IMR-90 (cell line): ENCODE data around the gene AMBP. TPM values are rescaled to one million over a fixed set of nuclear protein-coding genes. Genes with fewer than 3 reads are reported as not detected.

ENCODE experiments used
- ATAC-seq: fragments of 200-7000 bp; cut with Tn5 transposase; 2 replicates; pipeline ENCODE4 v1.9.1; 2020; ENCODE audit warnings: low read depth, mild to moderate bottlenecking, moderate library complexity
- BruUV-seq: library from RNA; stranded (reverse); fragments of 400-500 nt; replicated peaks from 2 replicates; lab custom pipeline; 2021; lab: Mats Ljungman, UMichigan
- CTCF ChIA-PET: fragments of 300-600 bp; formaldehyde crosslinking; extraction: SDS; loops from one replicate; lab custom pipeline; 2021; ENCODE audit warnings: antibody characterized with exemption; lab: Yijun Ruan, JAX
- POLR2A ChIA-PET: fragments of 300-600 bp; sonication (Branson Sonifier 250); formaldehyde crosslinking; loops from one replicate; lab custom pipeline; 2022; ENCODE audit warnings: antibody characterized with exemption; ENCODE audit not compliant: unreplicated experiment; lab: Charles Lee
- DNase-seq: peaks from one replicate; pipeline ENCODE4 v3.0.0; 2013
- H2AFZ ChIP-seq: replicated peaks from 2 replicates; pipeline ENCODE3; 2013; ENCODE audit warnings: low read length, mild to moderate bottlenecking; ENCODE audit not compliant: poor library complexity
- H2AK5ac ChIP-seq: 2 replicates; pipeline ENCODE4 v1.6.1; 2013; ENCODE audit warnings: low read depth, low read length, inconsistent platforms
- H2AK9ac ChIP-seq: replicated peaks from 2 replicates; pipeline ENCODE3; 2013; ENCODE audit warnings: mild to moderate bottlenecking, low read depth, low read length, moderate library complexity; ENCODE audit not compliant: poor library complexity
- H2BK120ac ChIP-seq: 2 replicates; pipeline ENCODE4 v1.6.1; 2013; ENCODE audit warnings: low read depth, low read length, inconsistent platforms
- H2BK15ac ChIP-seq: 3 replicates; pipeline ENCODE4 v1.6.1; 2013; ENCODE audit warnings: low read depth, low read length, inconsistent platforms
- H2BK20ac ChIP-seq: 2 replicates; pipeline ENCODE4 v1.6.1; 2013; ENCODE audit warnings: low read depth, mild to moderate bottlenecking, inconsistent platforms, low read length, moderate library complexity
- H2BK5ac ChIP-seq: 2 replicates; pipeline ENCODE4 v1.6.1; 2013; ENCODE audit warnings: mild to moderate bottlenecking, low read depth, low read length, inconsistent platforms; ENCODE audit not compliant: poor library complexity, severe bottlenecking
- H3K14ac ChIP-seq: replicated peaks from 2 replicates; pipeline ENCODE4 v1.6.1; 2013; ENCODE audit warnings: low read depth, low read length, inconsistent platforms
- H3K18ac ChIP-seq: 2 replicates; pipeline ENCODE4 v1.6.1; 2013; ENCODE audit warnings: low read depth, low read length, control low read depth
- H3K23ac ChIP-seq: 2 replicates; pipeline ENCODE4 v1.6.1; 2013; ENCODE audit warnings: low read depth, low read length, inconsistent platforms
- H3K27ac ChIP-seq: 2 replicates; pipeline ENCODE4 v1.5.1; 2013; ENCODE audit warnings: mild to moderate bottlenecking, control low read depth, low read length; ENCODE audit not compliant: insufficient read depth
- H3K27me3 ChIP-seq: 2 replicates; pipeline ENCODE4 v1.6.1; 2013; ENCODE audit warnings: low read length; ENCODE audit not compliant: control insufficient read depth, insufficient read depth
- H3K36me3 ChIP-seq: 2 replicates; pipeline ENCODE4 v1.6.1; 2013; ENCODE audit warnings: low read length, mixed read lengths; ENCODE audit not compliant: control insufficient read depth, insufficient read depth
- H3K4ac ChIP-seq: 2 replicates; pipeline ENCODE4 v1.6.1; 2013; ENCODE audit warnings: low read depth, low read length, inconsistent platforms
- H3K4me1 ChIP-seq: 2 replicates; pipeline ENCODE4 v1.6.1; 2013; ENCODE audit warnings: low read length, mixed read lengths; ENCODE audit not compliant: control insufficient read depth, insufficient read depth
- H3K4me2 ChIP-seq: 2 replicates; pipeline ENCODE4 v1.6.1; 2013; ENCODE audit warnings: low read depth, mild to moderate bottlenecking, control low read depth, low read length, moderate library complexity
- H3K4me3 ChIP-seq: 2 replicates; pipeline ENCODE4 v1.5.1; 2013; ENCODE audit warnings: low read depth, mild to moderate bottlenecking, control low read depth, low read length, moderate library complexity; ENCODE audit not compliant: insufficient read depth
- H3K56ac ChIP-seq: 2 replicates; pipeline ENCODE4 v1.6.1; 2013; ENCODE audit warnings: low read length, inconsistent platforms; ENCODE audit not compliant: insufficient read depth; ENCODE audit errors: extremely low read depth
- H3K79me1 ChIP-seq, 2 experiments: 2 replicates each; pipeline ENCODE4 v1.6.1; 2013; ENCODE audit warnings: low read length in 2 of 2, inconsistent platforms in 1 of 2, low read depth in 1 of 2
- H3K9ac ChIP-seq: 2 replicates; pipeline ENCODE4 v1.6.1; 2013; ENCODE audit warnings: low read depth, low read length, control low read depth
- H3K9me1 ChIP-seq: 2 replicates; pipeline ENCODE4 v1.6.1; 2013; ENCODE audit warnings: low read length, inconsistent platforms; ENCODE audit not compliant: insufficient read depth
- H3K9me3 ChIP-seq: 2 replicates; pipeline ENCODE4 v1.6.1; 2013; ENCODE audit warnings: low read length; ENCODE audit not compliant: control insufficient read depth, insufficient read depth
- H4K20me1 ChIP-seq: 2 replicates; pipeline ENCODE4 v1.6.1; 2013; ENCODE audit warnings: low read length, inconsistent platforms; ENCODE audit not compliant: insufficient read depth
- H4K5ac ChIP-seq: 2 replicates; pipeline ENCODE4 v1.6.1; 2013; ENCODE audit warnings: mild to moderate bottlenecking, low read depth, low read length, control low read depth
- H4K8ac ChIP-seq, 2 experiments: 2 replicates each; pipeline ENCODE4 v1.6.1; 2013; ENCODE audit warnings: low read depth in 2 of 2, low read length in 2 of 2, control low read depth in 1 of 2, inconsistent platforms in 1 of 2
- H4K91ac ChIP-seq: 2 replicates; pipeline ENCODE4 v1.6.1; 2013; ENCODE audit warnings: low read depth, low read length, inconsistent platforms; ENCODE audit not compliant: insufficient read depth
- BHLHE40 ChIP-seq: fragments of 150-350 bp; IDR thresholded peaks from 2 replicates; pipeline ENCODE4 v1.6.1; 2016; ENCODE audit warnings: mild to moderate bottlenecking, low read depth, low read length
- CEBPB ChIP-seq: IDR thresholded peaks from 2 replicates; pipeline ENCODE4 v1.6.1; 2012; ENCODE audit warnings: low read depth, low read length, improper control_type of control experiment
- FOS ChIP-seq: fragments of 150-350 bp; IDR thresholded peaks from 2 replicates; pipeline ENCODE4 v1.6.1; 2016; ENCODE audit warnings: low read depth, low read length
- MXI1 ChIP-seq: IDR thresholded peaks from 2 replicates; pipeline ENCODE4 v1.6.1; 2012; ENCODE audit warnings: low read depth, mild to moderate bottlenecking, low read length, moderate library complexity, borderline replicate concordance
- NFE2L2 ChIP-seq: fragments of 150-350 bp; IDR thresholded peaks from 2 replicates; pipeline ENCODE4 v1.6.1; 2016; ENCODE audit warnings: low read depth, mild to moderate bottlenecking, low read length
- RAD21 ChIP-seq: IDR thresholded peaks from 2 replicates; pipeline ENCODE4 v1.6.1; 2012; ENCODE audit warnings: low read length, improper control_type of control experiment
- RCOR1 ChIP-seq: IDR thresholded peaks from 2 replicates; pipeline ENCODE4 v1.6.1; 2012; ENCODE audit warnings: mild to moderate bottlenecking, low read length, improper control_type of control experiment; ENCODE audit not compliant: insufficient replicate concordance
- RFX5 ChIP-seq: IDR thresholded peaks from 2 replicates; pipeline ENCODE4 v1.8.0; 2012; ENCODE audit warnings: low read depth, mild to moderate bottlenecking, low read length, moderate library complexity
- WGBS, 2 experiments: methylation state at CpG; one replicate each; pipeline versions ENCODE4 v1.1.5 to v1.1.7; 2013; ENCODE audit warnings: missing lambda C conversion rate in 2 of 2; ENCODE audit not compliant: insufficient read length in 1 of 2; ENCODE audit errors: extremely low coverage in 2 of 2; 5-methylcytosine and 5-hydroxymethylcytosine counted together
- dilution Hi-C: fragments of 300-500 bp; cut with HindIII; formaldehyde crosslinking; loops from one replicate; pipeline ENCODE4 v1.14.3; 2018; ENCODE audit warnings: low sequenced_read_pairs; ENCODE audit not compliant: unreplicated experiment
- in situ Hi-C: fragments of 300-500 bp; cut with MboI; formaldehyde crosslinking; loops from 3 replicates; pipeline ENCODE4 v1.14.3; 2019; ENCODE audit warnings: low sequenced_read_pairs, inconsistent platforms, mixed read lengths
- intact Hi-C: fragments of 100-400 bp; cut with micrococcal nuclease; formaldehyde crosslinking; loops from 2 replicates; pipeline ENCODE4 v1.10.0; 2022
- polyA plus RNA-seq, 3 experiments: library from polyadenylated mRNA; depleted of rRNA; stranded (reverse); fragments of >200 nt; gene quantifications; 2 replicates each; pipeline ENCODE4 v1.2.3, GENCODE V29; 2012; ENCODE audit warnings: low replicate concordance in 1 of 3
- total RNA-seq: library from RNA; depleted of rRNA; stranded (reverse); fragments of >200 nt; gene quantifications from 2 replicates; pipeline ENCODE4 v1.2.3, GENCODE V29; 2012
- TF ChIP-seq, protein P1 (sequence below): conservative IDR thresholded peaks from 2 replicates; pipeline ENCODE4 v1.5.1; 2012; ENCODE audit warnings: mild to moderate bottlenecking, low read depth, low read length, improper control_type of control experiment
- TF ChIP-seq, protein P2 (sequence below): fragments of 150-350 bp; IDR thresholded peaks from 2 replicates; pipeline ENCODE4 v1.6.1; 2016; ENCODE audit warnings: low read depth, mild to moderate bottlenecking, low read length, moderate library complexity, borderline replicate concordance

The AMBP gene
- total and polyA plus RNA-seq, 2 of the 4 experiments (the other 2 are of a cell fraction), result not detected

DNA sequence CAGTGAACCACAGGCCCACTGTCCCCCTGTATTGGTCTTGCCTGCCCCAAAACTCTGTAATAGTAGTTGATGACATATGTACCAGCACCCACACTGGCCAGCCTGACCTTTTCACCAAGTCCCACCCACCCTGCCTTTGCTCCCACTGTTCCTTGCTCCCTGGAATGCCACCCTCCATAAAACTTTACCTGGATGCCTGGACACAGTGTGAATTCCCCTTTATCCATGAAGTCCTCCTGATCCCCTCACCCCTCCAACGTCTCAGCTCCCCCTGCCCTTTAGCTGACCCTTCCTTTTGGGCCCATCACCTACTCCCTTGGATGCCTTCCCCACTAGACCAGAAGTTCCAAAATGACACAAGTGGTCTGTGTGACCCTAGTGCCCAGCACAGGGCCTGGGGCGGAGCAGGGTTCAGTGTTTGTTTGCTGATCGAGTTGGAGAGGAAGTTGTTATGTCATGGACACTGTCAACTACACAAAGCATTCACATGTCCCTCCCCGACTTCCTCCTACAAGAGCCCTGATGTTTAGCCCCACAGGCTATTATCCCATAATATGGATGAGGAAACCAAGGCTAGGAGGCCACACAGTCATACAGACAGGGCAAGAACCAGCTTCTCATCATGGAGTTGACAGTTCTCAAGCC is 16.1 kb downstream of the AMBP start:
- no peaks in the 10 kb centered on the region for H4K20me1 ChIP-seq
- BruUV-seq, result no TSS peak
- no peak overlapping the region for H3K4me2 ChIP-seq
- no peak overlapping the region for H3K4ac ChIP-seq
- no peak overlapping the region for H3K18ac ChIP-seq
- no peak overlapping the region for H2BK120ac ChIP-seq
- H3K56ac ChIP-seq, result no peak overlapping the region
- ChIA-PET CTCF (no interaction called here), POLR2A (no interaction called here)
- no peak overlapping the region for H2BK20ac ChIP-seq
- no peak overlapping the region for H2BK5ac ChIP-seq
- dilution Hi-C loops, result no loop called here
- in situ Hi-C loops, result no loop called here
- intact Hi-C loops, result no loop called here
- H2AFZ ChIP-seq, result no peak overlapping the region
- TF ChIP-seq FOS, result no peak
- TF ChIP-seq, protein P1, sequence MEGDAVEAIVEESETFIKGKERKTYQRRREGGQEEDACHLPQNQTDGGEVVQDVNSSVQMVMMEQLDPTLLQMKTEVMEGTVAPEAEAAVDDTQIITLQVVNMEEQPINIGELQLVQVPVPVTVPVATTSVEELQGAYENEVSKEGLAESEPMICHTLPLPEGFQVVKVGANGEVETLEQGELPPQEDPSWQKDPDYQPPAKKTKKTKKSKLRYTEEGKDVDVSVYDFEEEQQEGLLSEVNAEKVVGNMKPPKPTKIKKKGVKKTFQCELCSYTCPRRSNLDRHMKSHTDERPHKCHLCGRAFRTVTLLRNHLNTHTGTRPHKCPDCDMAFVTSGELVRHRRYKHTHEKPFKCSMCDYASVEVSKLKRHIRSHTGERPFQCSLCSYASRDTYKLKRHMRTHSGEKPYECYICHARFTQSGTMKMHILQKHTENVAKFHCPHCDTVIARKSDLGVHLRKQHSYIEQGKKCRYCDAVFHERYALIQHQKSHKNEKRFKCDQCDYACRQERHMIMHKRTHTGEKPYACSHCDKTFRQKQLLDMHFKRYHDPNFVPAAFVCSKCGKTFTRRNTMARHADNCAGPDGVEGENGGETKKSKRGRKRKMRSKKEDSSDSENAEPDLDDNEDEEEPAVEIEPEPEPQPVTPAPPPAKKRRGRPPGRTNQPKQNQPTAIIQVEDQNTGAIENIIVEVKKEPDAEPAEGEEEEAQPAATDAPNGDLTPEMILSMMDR, result no peak
- TF ChIP-seq CEBPB, result no peak
- TF ChIP-seq BHLHE40, result no peak
- TF ChIP-seq RAD21, result no peak
- TF ChIP-seq, protein P2, sequence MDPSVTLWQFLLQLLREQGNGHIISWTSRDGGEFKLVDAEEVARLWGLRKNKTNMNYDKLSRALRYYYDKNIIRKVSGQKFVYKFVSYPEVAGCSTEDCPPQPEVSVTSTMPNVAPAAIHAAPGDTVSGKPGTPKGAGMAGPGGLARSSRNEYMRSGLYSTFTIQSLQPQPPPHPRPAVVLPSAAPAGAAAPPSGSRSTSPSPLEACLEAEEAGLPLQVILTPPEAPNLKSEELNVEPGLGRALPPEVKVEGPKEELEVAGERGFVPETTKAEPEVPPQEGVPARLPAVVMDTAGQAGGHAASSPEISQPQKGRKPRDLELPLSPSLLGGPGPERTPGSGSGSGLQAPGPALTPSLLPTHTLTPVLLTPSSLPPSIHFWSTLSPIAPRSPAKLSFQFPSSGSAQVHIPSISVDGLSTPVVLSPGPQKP, result no peak
- TF ChIP-seq NFE2L2, result no peak
- no peak for TF ChIP-seq MXI1
- TF ChIP-seq RFX5, result no peak
- TF ChIP-seq RCOR1, result no peak
- H2AK5ac ChIP-seq, result no peak overlapping the region
- H3K4me3 ChIP-seq, result no peak overlapping the region
- H3K9ac ChIP-seq, result no peak overlapping the region
- no peak for ATAC-seq
- H3K79me1 ChIP-seq, result no peaks in the 10 kb centered on the region
- no peaks in the 10 kb centered on the region for H3K4me1 ChIP-seq
- H3K23ac ChIP-seq, result no peak overlapping the region
- no peak overlapping the region for H4K8ac ChIP-seq
- no peak overlapping the region for H3K14ac ChIP-seq
- WGBS, 2 experiments, result no CpG with 5 or more reads among the region's 4 CpGs
- H2BK15ac ChIP-seq, result no peak overlapping the region
- H4K5ac ChIP-seq, result no peak overlapping the region
- H3K27ac ChIP-seq, result no peak overlapping the region
- H3K36me3 ChIP-seq, result peaks cover 4% of the 10 kb centered on the region; the same call in 1 of the 2 replicates
- no peak for DNase-seq
- H3K27me3 ChIP-seq, result peaks cover 14% of the 10 kb centered on the region
- H3K9me1 ChIP-seq, result no peaks in the 10 kb centered on the region
- peak overlapping the region; percentile 7 for H2AK9ac ChIP-seq
- H4K91ac ChIP-seq, result no peak overlapping the region
- no peaks in the 10 kb centered on the region for H3K9me3 ChIP-seq
